Measurements from ENCODE around the gene CACNA2D4.
"Not testable (repeated sequence)": the region's sequence is repeated elsewhere in the genome, so short reads cannot be mapped to it uniquely, and the experiment has no call there.

- TF ChIP-seq, protein P1, sequence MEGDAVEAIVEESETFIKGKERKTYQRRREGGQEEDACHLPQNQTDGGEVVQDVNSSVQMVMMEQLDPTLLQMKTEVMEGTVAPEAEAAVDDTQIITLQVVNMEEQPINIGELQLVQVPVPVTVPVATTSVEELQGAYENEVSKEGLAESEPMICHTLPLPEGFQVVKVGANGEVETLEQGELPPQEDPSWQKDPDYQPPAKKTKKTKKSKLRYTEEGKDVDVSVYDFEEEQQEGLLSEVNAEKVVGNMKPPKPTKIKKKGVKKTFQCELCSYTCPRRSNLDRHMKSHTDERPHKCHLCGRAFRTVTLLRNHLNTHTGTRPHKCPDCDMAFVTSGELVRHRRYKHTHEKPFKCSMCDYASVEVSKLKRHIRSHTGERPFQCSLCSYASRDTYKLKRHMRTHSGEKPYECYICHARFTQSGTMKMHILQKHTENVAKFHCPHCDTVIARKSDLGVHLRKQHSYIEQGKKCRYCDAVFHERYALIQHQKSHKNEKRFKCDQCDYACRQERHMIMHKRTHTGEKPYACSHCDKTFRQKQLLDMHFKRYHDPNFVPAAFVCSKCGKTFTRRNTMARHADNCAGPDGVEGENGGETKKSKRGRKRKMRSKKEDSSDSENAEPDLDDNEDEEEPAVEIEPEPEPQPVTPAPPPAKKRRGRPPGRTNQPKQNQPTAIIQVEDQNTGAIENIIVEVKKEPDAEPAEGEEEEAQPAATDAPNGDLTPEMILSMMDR (IDR thresholded peaks at IDR 0.05), result not testable (repeated sequence)
- not testable (repeated sequence) for TF ChIP-seq POLR2A (IDR thresholded peaks at IDR 0.05)
These were observed 27.1 kb upstream of the CACNA2D4 start for GRCh38 chr12:1945502-1945901.

Data from adrenal gland (tissue), 5 donors.